ENCODE results near the gene NOSTRIN.

Gene NOSTRIN

GRCh38 chr2:168821577-168821976, 19.1 kb downstream of the NOSTRIN start:
- no peaks in the 10 kb centered on the region for H3K36me3 ChIP-seq (replicated peaks; ENCODE audit: insufficient read depth, low read length)
- H3K4me1 ChIP-seq (ENCODE audit: low read length): no peaks in the 10 kb centered on the region
- H2AFZ ChIP-seq (ENCODE audit: low read length): no peak overlapping the region
- H3K27ac ChIP-seq (ENCODE audit: low read length): no peak overlapping the region
- no peak for TF ChIP-seq CTCF (IDR thresholded peaks at IDR 0.05; ENCODE audit: low read length)
- no peak overlapping the region for H3K4me3 ChIP-seq (ENCODE audit: low read length)
- no peak overlapping the region for H3K4me2 ChIP-seq (ENCODE audit: low read depth, low read length)
- no peaks in the 10 kb centered on the region for H3K9me2 ChIP-seq (replicated peaks; ENCODE audit: insufficient read depth, low read length)
- no peaks in the 10 kb centered on the region for H3K79me2 ChIP-seq (ENCODE audit: low read length)
- no peak overlapping the region for H3K9ac ChIP-seq (ENCODE audit: low read length)
- H3K9me3 ChIP-seq (replicated peaks; ENCODE audit: insufficient read depth, low read length): no peaks in the 10 kb centered on the region
- H3K27me3 ChIP-seq (replicated peaks; ENCODE audit: insufficient read depth, low read length): no peaks in the 10 kb centered on the region
- DNase-seq: no peak
- no peaks in the 10 kb centered on the region for H3F3A ChIP-seq (ENCODE audit: insufficient read depth, low read length)
- H4K20me1 ChIP-seq (ENCODE audit: insufficient read depth, low read length): no peaks in the 10 kb centered on the region

GRCh38 chr2:168821992-168822391, 19.6 kb downstream of the NOSTRIN start:
- Histone ChIP-seq H3K9me2 (replicated peaks; ENCODE audit: insufficient read depth, low read length) (no peaks in the 10 kb centered on the region), H3K4me2 (ENCODE audit: low read depth, low read length) (no peak overlapping the region), H3K27me3 (replicated peaks; ENCODE audit: insufficient read depth, low read length) (no peaks in the 10 kb centered on the region), H3K4me1 (ENCODE audit: low read length) (no peaks in the 10 kb centered on the region), H3K79me2 (ENCODE audit: low read length) (no peaks in the 10 kb centered on the region), H3K36me3 (replicated peaks; ENCODE audit: insufficient read depth, low read length) (no peaks in the 10 kb centered on the region), H3F3A (ENCODE audit: insufficient read depth, low read length) (no peaks in the 10 kb centered on the region), H4K20me1 (ENCODE audit: insufficient read depth, low read length) (no peaks in the 10 kb centered on the region), H3K9ac (ENCODE audit: low read length) (no peak overlapping the region), H3K9me3 (replicated peaks; ENCODE audit: insufficient read depth, low read length) (no peaks in the 10 kb centered on the region), H2AFZ (ENCODE audit: low read length) (no peak overlapping the region), H3K4me3 (ENCODE audit: low read length) (no peak overlapping the region), H3K27ac (ENCODE audit: low read length) (no peak overlapping the region)
- DNase-seq: no peak
- TF ChIP-seq EZH2phosphoT487 (IDR thresholded peaks at IDR 0.05; ENCODE audit: low read length) (no peak), EZH2 (optimal IDR thresholded peaks at IDR 0.05; ENCODE audit: low read depth, low read length) (no peak), CTCF (IDR thresholded peaks at IDR 0.05; ENCODE audit: low read length) (no peak)

GRCh38 chr2:168825126-168825525, 22.7 kb downstream of the NOSTRIN start:
- H4K20me1 ChIP-seq (ENCODE audit: insufficient read depth, low read length): no peaks in the 10 kb centered on the region
- TF ChIP-seq EZH2phosphoT487 (IDR thresholded peaks at IDR 0.05; ENCODE audit: low read length) (no peak), EZH2 (optimal IDR thresholded peaks at IDR 0.05; ENCODE audit: low read depth, low read length) (no peak), CTCF (IDR thresholded peaks at IDR 0.05; ENCODE audit: low read length) (no peak)
- no peaks in the 10 kb centered on the region for H3K36me3 ChIP-seq (replicated peaks; ENCODE audit: insufficient read depth, low read length)
- no peaks in the 10 kb centered on the region for H3K4me1 ChIP-seq (ENCODE audit: low read length)
- no peak for DNase-seq
- H3K27me3 ChIP-seq (replicated peaks; ENCODE audit: insufficient read depth, low read length): no peaks in the 10 kb centered on the region
- no peak overlapping the region for H3K4me3 ChIP-seq (ENCODE audit: low read length)
- H3K9me3 ChIP-seq (replicated peaks; ENCODE audit: insufficient read depth, low read length): no peaks in the 10 kb centered on the region
- H3K9ac ChIP-seq (ENCODE audit: low read length): no peak overlapping the region
- no peaks in the 10 kb centered on the region for H3F3A ChIP-seq (ENCODE audit: insufficient read depth, low read length)
- no peak overlapping the region for H3K27ac ChIP-seq (ENCODE audit: low read length)
- H2AFZ ChIP-seq (ENCODE audit: low read length): no peak overlapping the region
- H3K4me2 ChIP-seq (ENCODE audit: low read depth, low read length): no peak overlapping the region
- no peaks in the 10 kb centered on the region for H3K9me2 ChIP-seq (replicated peaks; ENCODE audit: insufficient read depth, low read length)
- no peaks in the 10 kb centered on the region for H3K79me2 ChIP-seq (ENCODE audit: low read length)

Measured in MM.1S (cell line).